PFSK-1 (cell line): ENCODE measurements around the gene MYOG.

ENCODE experiments used
- FOXP2 ChIP-seq: optimal IDR thresholded peaks from 2 replicates; pipeline ENCODE3; 2011; ENCODE audit warnings: borderline replicate concordance, control low read depth, inconsistent platforms; ENCODE audit not compliant: insufficient read depth; ENCODE audit errors: extremely low read length, extremely low read depth
- POLR2AphosphoS5 ChIP-seq: IDR thresholded peaks from 2 replicates; pipeline ENCODE4 v1.6.1; 2012; ENCODE audit warnings: low read depth, mild to moderate bottlenecking, control low read depth, low read length, moderate library complexity
- SIN3A ChIP-seq: IDR thresholded peaks from 2 replicates; pipeline ENCODE4 v1.6.1; 2012; ENCODE audit warnings: mild to moderate bottlenecking, low read length, moderate library complexity, borderline replicate concordance; ENCODE audit not compliant: insufficient read depth
- TAF1 ChIP-seq: IDR thresholded peaks from 2 replicates; pipeline ENCODE4 v1.6.1; 2012; ENCODE audit warnings: low read length, control low read depth, borderline replicate concordance; ENCODE audit not compliant: insufficient read depth
- TF ChIP-seq, protein P1 (sequence below), 2 experiments: IDR thresholded peaks; 2 replicates each; pipeline versions ENCODE4 v1.6.1 to v1.8.0; 2011 to 2012; ENCODE audit warnings: low read depth in 2 of 2, low read length in 2 of 2, control low read depth in 1 of 2, inconsistent platforms in 1 of 2, mild to moderate bottlenecking in 1 of 2, moderate library complexity in 1 of 2; ENCODE audit not compliant: insufficient read depth in 1 of 2

MYOG gene

GRCh38 chr1:203069030-203069747, 16.6 kb downstream of the MYOG start:
- TF ChIP-seq SIN3A (no peak), POLR2AphosphoS5 (no peak), TAF1 (no peak)
- TF ChIP-seq, protein P1, sequence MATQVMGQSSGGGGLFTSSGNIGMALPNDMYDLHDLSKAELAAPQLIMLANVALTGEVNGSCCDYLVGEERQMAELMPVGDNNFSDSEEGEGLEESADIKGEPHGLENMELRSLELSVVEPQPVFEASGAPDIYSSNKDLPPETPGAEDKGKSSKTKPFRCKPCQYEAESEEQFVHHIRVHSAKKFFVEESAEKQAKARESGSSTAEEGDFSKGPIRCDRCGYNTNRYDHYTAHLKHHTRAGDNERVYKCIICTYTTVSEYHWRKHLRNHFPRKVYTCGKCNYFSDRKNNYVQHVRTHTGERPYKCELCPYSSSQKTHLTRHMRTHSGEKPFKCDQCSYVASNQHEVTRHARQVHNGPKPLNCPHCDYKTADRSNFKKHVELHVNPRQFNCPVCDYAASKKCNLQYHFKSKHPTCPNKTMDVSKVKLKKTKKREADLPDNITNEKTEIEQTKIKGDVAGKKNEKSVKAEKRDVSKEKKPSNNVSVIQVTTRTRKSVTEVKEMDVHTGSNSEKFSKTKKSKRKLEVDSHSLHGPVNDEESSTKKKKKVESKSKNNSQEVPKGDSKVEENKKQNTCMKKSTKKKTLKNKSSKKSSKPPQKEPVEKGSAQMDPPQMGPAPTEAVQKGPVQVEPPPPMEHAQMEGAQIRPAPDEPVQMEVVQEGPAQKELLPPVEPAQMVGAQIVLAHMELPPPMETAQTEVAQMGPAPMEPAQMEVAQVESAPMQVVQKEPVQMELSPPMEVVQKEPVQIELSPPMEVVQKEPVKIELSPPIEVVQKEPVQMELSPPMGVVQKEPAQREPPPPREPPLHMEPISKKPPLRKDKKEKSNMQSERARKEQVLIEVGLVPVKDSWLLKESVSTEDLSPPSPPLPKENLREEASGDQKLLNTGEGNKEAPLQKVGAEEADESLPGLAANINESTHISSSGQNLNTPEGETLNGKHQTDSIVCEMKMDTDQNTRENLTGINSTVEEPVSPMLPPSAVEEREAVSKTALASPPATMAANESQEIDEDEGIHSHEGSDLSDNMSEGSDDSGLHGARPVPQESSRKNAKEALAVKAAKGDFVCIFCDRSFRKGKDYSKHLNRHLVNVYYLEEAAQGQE (IDR thresholded peaks at IDR 0.05; ENCODE audit: insufficient read depth in 1 of 2, low read depth in 2 of 2, low read length in 2 of 2), result no peak

- TF ChIP-seq POLR2AphosphoS5 (no peak), SIN3A (no peak), FOXP2 (no peak), TAF1 (no peak)
- TF ChIP-seq, protein P1 (IDR thresholded peaks at IDR 0.05; ENCODE audit: insufficient read depth in 1 of 2, low read depth in 2 of 2, low read length in 2 of 2), result no peak
These were observed 18.8 kb downstream of the MYOG start for GRCh38 chr1:203066965-203067364.

GRCh38 chr1:203065986-203066385, 19.8 kb downstream of the MYOG start:
- TF ChIP-seq TAF1, result no peak
- TF ChIP-seq FOXP2, result no peak
- no peak for TF ChIP-seq SIN3A
- no peak for TF ChIP-seq POLR2AphosphoS5
- TF ChIP-seq, protein P1 (IDR thresholded peaks at IDR 0.05; ENCODE audit: insufficient read depth in 1 of 2, low read depth in 2 of 2, low read length in 2 of 2), result no peak

DNA sequence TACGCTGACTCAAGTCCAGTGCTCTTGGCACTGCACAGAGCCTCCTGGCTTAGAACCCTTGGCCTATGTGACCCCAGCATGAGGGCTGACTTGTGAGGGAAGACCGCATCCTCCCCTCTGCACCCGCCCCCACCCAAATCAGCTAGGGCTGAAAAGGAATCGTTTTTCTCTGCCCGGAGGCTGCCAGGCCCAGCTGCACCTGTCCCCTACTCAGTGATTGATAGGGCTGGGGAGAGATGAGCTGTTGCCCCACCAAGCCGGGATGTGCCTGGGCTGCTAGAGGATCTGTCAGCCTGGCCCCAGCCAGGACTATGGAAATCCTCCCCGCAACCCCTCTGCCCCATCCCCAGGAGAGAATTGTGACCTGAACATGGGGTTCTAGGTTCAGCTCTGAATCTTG, 20.6 kb downstream of the MYOG start:
- TF ChIP-seq POLR2AphosphoS5 (no peak), FOXP2 (no peak), SIN3A (no peak), TAF1 (no peak)
- TF ChIP-seq, protein P1 (IDR thresholded peaks at IDR 0.05; ENCODE audit: insufficient read depth in 1 of 2, low read depth in 2 of 2, low read length in 2 of 2), result no peak
